Activated CD4-positive, alpha-beta T cell treated with anti-CD3 and anti-CD28 coated beads for 36 hours (primary cell): Measurements from ENCODE around the gene RSRP1. TPM values are rescaled to one million over a fixed set of nuclear protein-coding genes. Genes with fewer than 3 reads are reported as not detected.
"Not testable (repeated sequence)": the region's sequence is repeated elsewhere in the genome, so short reads cannot be mapped to it uniquely, and the experiment has no call there.

Source experiments
- ATAC-seq: fragments of 200-7000 bp; cut with Tn5 transposase; one replicate; pipeline ENCODE4 v1.10.0; 2021; ENCODE audit warnings: mild to moderate bottlenecking, moderate library complexity
- CTCF ChIA-PET: fragments of 350-600 bp; sonication (Branson Sonifier 250); formaldehyde crosslinking; loops from one replicate; lab custom pipeline; 2021; ENCODE audit warnings: antibody characterized with exemption; lab: Charles Lee
- POLR2A ChIA-PET: fragments of 350-600 bp; sonication (Branson Sonifier 250); formaldehyde crosslinking; loops from one replicate; lab custom pipeline; 2021; ENCODE audit warnings: antibody characterized with exemption, inconsistent platforms; lab: Charles Lee
- DNase-seq: peaks from one replicate; pipeline ENCODE4 v3.0.0-alpha.2; 2020
- H3K27ac Mint-ChIP-seq: one replicate; pipeline ENCODE4 v1.8.0; 2021; ENCODE audit warnings: mixed read lengths
- H3K27me3 Mint-ChIP-seq: one replicate; pipeline ENCODE4 v1.8.0; 2021; ENCODE audit warnings: mixed read lengths
- H3K36me3 Mint-ChIP-seq: one replicate; pipeline ENCODE4 v1.8.0; 2021; ENCODE audit warnings: low read depth, mixed read lengths
- H3K4me1 Mint-ChIP-seq: one replicate; pipeline ENCODE4 v1.8.0; 2021; ENCODE audit warnings: mixed read lengths
- H3K4me3 Mint-ChIP-seq: one replicate; pipeline ENCODE4 v1.8.0; 2021; ENCODE audit warnings: mild to moderate bottlenecking, moderate library complexity, mixed read lengths
- H3K9me3 Mint-ChIP-seq: one replicate; pipeline ENCODE4 v1.8.0; 2021; ENCODE audit warnings: low read depth, mixed read lengths
- intact Hi-C, 2 experiments: fragments of 100-400 bp; cut with DNase I in 1 of 2; cut with micrococcal nuclease in 1 of 2; formaldehyde crosslinking; loops; one replicate each; pipeline versions ENCODE4 v1.14.2 to v1.15.1; 2022 to 2024; cut with DNase I, micrococcal nuclease
- total RNA-seq, 2 experiments: library from RNA; stranded (reverse); gene quantifications; one replicate each; pipeline ENCODE4 v1.2.3, GENCODE V29; 2021

The RSRP1 gene
- total RNA-seq, 2 experiments from 2014 or later = 86.8 to 120 TPM

GRCh38 chr1:25278358-25278757 is 31.1 kb upstream of the RSRP1 start:
- ATAC-seq, POLR2A ChIA-PET, H3K4me3 Mint-ChIP-seq, H3K36me3 Mint-ChIP-seq, H3K27me3 Mint-ChIP-seq, H3K4me1 Mint-ChIP-seq, intact Hi-C loops, CTCF ChIA-PET, H3K9me3 Mint-ChIP-seq, H3K27ac Mint-ChIP-seq, DNase-seq: not testable (repeated sequence)

GRCh38 chr1:25277295-25277694 is 30.0 kb upstream of the RSRP1 start:
- H3K27me3 Mint-ChIP-seq, CTCF ChIA-PET, H3K4me3 Mint-ChIP-seq, H3K9me3 Mint-ChIP-seq, H3K36me3 Mint-ChIP-seq, intact Hi-C loops, H3K4me1 Mint-ChIP-seq, POLR2A ChIA-PET, H3K27ac Mint-ChIP-seq: not testable (repeated sequence)
- peak; percentile 91 for ATAC-seq
- DNase-seq = peak; percentile 18

GRCh38 chr1:25275648-25276047 is 28.4 kb upstream of the RSRP1 start:
- H3K27ac Mint-ChIP-seq, POLR2A ChIA-PET, intact Hi-C loops, H3K27me3 Mint-ChIP-seq, H3K9me3 Mint-ChIP-seq, CTCF ChIA-PET, H3K4me3 Mint-ChIP-seq, H3K4me1 Mint-ChIP-seq, H3K36me3 Mint-ChIP-seq, ATAC-seq, DNase-seq: not testable (repeated sequence)

GRCh38 chr1:25272238-25272637 is 25.0 kb upstream of the RSRP1 start, which contains the start of gene RHD:
Gene RHD (plus strand): TSS chr1:25272509. CDS start chr1:25272548, 39 bp downstream.
- H3K9me3 Mint-ChIP-seq, POLR2A ChIA-PET, H3K36me3 Mint-ChIP-seq, H3K27ac Mint-ChIP-seq, H3K4me1 Mint-ChIP-seq, intact Hi-C loops, CTCF ChIA-PET, H3K4me3 Mint-ChIP-seq, H3K27me3 Mint-ChIP-seq, DNase-seq, ATAC-seq: not testable (repeated sequence)

GRCh38 chr1:25268143-25268760 is 21.0 kb upstream of the RSRP1 start:
- intact Hi-C loops = loop anchor here (1.0 to 5.0 kb wide), 3 partner anchors 21 to 36 kb away; partner anchors contain the start of genes RSRP1 (in 2 of the 2) and SYF2 (in 1 of the 2)
- CTCF ChIA-PET, H3K36me3 Mint-ChIP-seq, H3K27me3 Mint-ChIP-seq, H3K9me3 Mint-ChIP-seq, DNase-seq, ATAC-seq, H3K4me1 Mint-ChIP-seq: not testable (repeated sequence)
- POLR2A ChIA-PET = interaction anchor here (1.2 kb wide), 1 partner anchor 21 kb away, joined by 4 read pairs; the partner anchor contains the start of gene RSRP1
- Mint-ChIP-seq H3K27ac (peak overlapping the region; percentile 86), H3K4me3 (peak overlapping the region; percentile 72)

GRCh38 chr1:25267288-25268142 is 20.3 kb upstream of the RSRP1 start:
- H3K27me3 Mint-ChIP-seq, CTCF ChIA-PET, H3K9me3 Mint-ChIP-seq, H3K4me1 Mint-ChIP-seq, H3K36me3 Mint-ChIP-seq: not testable (repeated sequence)
- POLR2A ChIA-PET = interaction anchor here (1.2 kb wide), 1 partner anchor 20 kb away, joined by 4 read pairs; the partner anchor contains the start of gene RSRP1
- DNase-seq (peak; percentile 94), ATAC-seq (peak; percentile 78)
- Mint-ChIP-seq H3K27ac (peak overlapping the region; percentile 86), H3K4me3 (peak overlapping the region; percentile 72)
- intact Hi-C loops = loop anchor here (1.0 to 5.0 kb wide), 4 partner anchors 20 to 35 kb away; partner anchors contain the start of genes RSRP1 (in 2 of the 2) and SYF2 (in 1 of the 2)

- DNase-seq = peak; percentile 35
- intact Hi-C loops = loop anchor here (2.0 to 5.0 kb wide), 2 partner anchors 28 to 34 kb away; partner anchors contain the start of gene SYF2 (in 1 of the 2)
- H3K27me3 Mint-ChIP-seq, POLR2A ChIA-PET, H3K9me3 Mint-ChIP-seq, CTCF ChIA-PET: not testable (repeated sequence)
- peaks cover 10% of the 10 kb centered on the region for H3K36me3 Mint-ChIP-seq
- H3K4me3 Mint-ChIP-seq = peak overlapping the region; percentile 92
- H3K4me1 Mint-ChIP-seq = peaks cover 12% of the 10 kb centered on the region
- ATAC-seq = peak; percentile 37
- peak overlapping the region; percentile 86 for H3K27ac Mint-ChIP-seq
Measured at GRCh38 chr1:25266554-25267287, 19.5 kb upstream of the RSRP1 start.

- not testable (repeated sequence) for ATAC-seq, H3K4me3 Mint-ChIP-seq
- POLR2A ChIA-PET = interaction anchor here (1.5 kb wide), 1 partner anchor 20 kb away, joined by 3 read pairs; no protein-coding TSS in a partner anchor
Measured at GRCh38 chr1:25260336-25260735, 13.1 kb upstream of the RSRP1 start.

GRCh38 chr1:25259813-25260212 is 12.6 kb upstream of the RSRP1 start:
- H3K27me3 Mint-ChIP-seq, H3K9me3 Mint-ChIP-seq, H3K4me3 Mint-ChIP-seq, DNase-seq, CTCF ChIA-PET, intact Hi-C loops: not testable (repeated sequence)
- peak; percentile 92 for ATAC-seq
- Mint-ChIP-seq H3K36me3 (peaks cover 10% of the 10 kb centered on the region), H3K4me1 (peaks cover 18% of the 10 kb centered on the region), H3K27ac (peak overlapping the region; percentile 19)
- POLR2A ChIA-PET = interaction anchor here (0.6 to 1.5 kb wide), 2 partner anchors 20 to 28 kb away, joined by 3 read pairs; partner anchors contain the start of gene SYF2

More at GRCh38 chr1:25260336-25260735, 13.1 kb upstream of the RSRP1 start:
- peak overlapping the region; percentile 19 for H3K27ac Mint-ChIP-seq
- intact Hi-C loops, H3K27me3 Mint-ChIP-seq, DNase-seq, CTCF ChIA-PET, H3K9me3 Mint-ChIP-seq: not testable (repeated sequence)
- H3K4me1 Mint-ChIP-seq = peaks cover 18% of the 10 kb centered on the region
- H3K36me3 Mint-ChIP-seq = peaks cover 10% of the 10 kb centered on the region

- ATAC-seq (no peak), DNase-seq (no peak)
- no peaks in the 10 kb centered on the region for H3K27me3 Mint-ChIP-seq
- ChIA-PET CTCF (interaction anchor here (1.2 kb wide), 1 partner anchor 10 kb away, joined by 3 read pairs; the partner anchor contains the start of gene RSRP1), POLR2A (no interaction called here)
- peaks cover 1% of the 10 kb centered on the region for H3K36me3 Mint-ChIP-seq
- H3K27ac Mint-ChIP-seq = no peak overlapping the region
- intact Hi-C loops = no loop called here
- peaks cover 16% of the 10 kb centered on the region for H3K4me1 Mint-ChIP-seq
- H3K9me3 Mint-ChIP-seq = no peaks in the 10 kb centered on the region
- H3K4me3 Mint-ChIP-seq = no peak overlapping the region
Measured at GRCh38 chr1:25257196-25257595, 9.9 kb upstream of the RSRP1 start.

GRCh38 chr1:25256578-25256965 is 9.3 kb upstream of the RSRP1 start:
- Mint-ChIP-seq H3K4me3 (no peak overlapping the region), H3K36me3 (no peaks in the 10 kb centered on the region), H3K27ac (no peak overlapping the region), H3K9me3 (no peaks in the 10 kb centered on the region), H3K27me3 (no peaks in the 10 kb centered on the region), H3K4me1 (peaks cover 15% of the 10 kb centered on the region)
- intact Hi-C loops = no loop called here
- ATAC-seq = no peak
- no peak for DNase-seq
- CTCF ChIA-PET = interaction anchor here (1.2 kb wide), 1 partner anchor 9 kb away, joined by 3 read pairs; the partner anchor contains the start of gene RSRP1
- POLR2A ChIA-PET = interaction anchor here (1.1 to 1.4 kb wide), 2 partner anchors 12 to 24 kb away, joined by 3 read pairs; no protein-coding TSS in a partner anchor
